ENCODE results near the gene SLC6A2.

DNA sequence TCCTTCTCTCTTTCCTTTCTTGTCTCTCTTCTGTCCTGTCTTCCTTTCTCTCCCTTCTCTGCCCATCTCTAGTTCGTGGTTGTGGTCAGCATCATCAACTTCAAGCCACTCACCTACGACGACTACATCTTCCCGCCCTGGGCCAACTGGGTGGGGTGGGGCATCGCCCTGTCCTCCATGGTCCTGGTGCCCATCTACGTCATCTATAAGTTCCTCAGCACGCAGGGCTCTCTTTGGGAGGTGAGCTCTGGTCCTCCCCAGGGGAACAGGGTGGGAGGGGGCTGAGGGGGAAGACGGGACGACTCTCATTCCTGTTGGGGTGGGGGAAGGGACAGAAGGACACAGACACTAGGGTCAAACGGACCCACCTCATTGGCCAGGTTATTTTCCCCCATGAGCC is 44.3 kb downstream of the SLC6A2 start:
- TF ChIP-seq, protein P1, sequence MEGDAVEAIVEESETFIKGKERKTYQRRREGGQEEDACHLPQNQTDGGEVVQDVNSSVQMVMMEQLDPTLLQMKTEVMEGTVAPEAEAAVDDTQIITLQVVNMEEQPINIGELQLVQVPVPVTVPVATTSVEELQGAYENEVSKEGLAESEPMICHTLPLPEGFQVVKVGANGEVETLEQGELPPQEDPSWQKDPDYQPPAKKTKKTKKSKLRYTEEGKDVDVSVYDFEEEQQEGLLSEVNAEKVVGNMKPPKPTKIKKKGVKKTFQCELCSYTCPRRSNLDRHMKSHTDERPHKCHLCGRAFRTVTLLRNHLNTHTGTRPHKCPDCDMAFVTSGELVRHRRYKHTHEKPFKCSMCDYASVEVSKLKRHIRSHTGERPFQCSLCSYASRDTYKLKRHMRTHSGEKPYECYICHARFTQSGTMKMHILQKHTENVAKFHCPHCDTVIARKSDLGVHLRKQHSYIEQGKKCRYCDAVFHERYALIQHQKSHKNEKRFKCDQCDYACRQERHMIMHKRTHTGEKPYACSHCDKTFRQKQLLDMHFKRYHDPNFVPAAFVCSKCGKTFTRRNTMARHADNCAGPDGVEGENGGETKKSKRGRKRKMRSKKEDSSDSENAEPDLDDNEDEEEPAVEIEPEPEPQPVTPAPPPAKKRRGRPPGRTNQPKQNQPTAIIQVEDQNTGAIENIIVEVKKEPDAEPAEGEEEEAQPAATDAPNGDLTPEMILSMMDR (IDR thresholded peaks at IDR 0.05), result no peak
- no peak for TF ChIP-seq POLR2A (IDR thresholded peaks at IDR 0.05)

All from transverse colon (tissue), 3 donors.